Non-pigmented ciliary epithelial cell (primary cell): Measurements from ENCODE around the gene BCL11B.

Experiments
- DNase-seq: peaks from one replicate; pipeline ENCODE4 v3.0.0-alpha.2; 2010; ENCODE audit warnings: low read depth

The BCL11B gene

DNA sequence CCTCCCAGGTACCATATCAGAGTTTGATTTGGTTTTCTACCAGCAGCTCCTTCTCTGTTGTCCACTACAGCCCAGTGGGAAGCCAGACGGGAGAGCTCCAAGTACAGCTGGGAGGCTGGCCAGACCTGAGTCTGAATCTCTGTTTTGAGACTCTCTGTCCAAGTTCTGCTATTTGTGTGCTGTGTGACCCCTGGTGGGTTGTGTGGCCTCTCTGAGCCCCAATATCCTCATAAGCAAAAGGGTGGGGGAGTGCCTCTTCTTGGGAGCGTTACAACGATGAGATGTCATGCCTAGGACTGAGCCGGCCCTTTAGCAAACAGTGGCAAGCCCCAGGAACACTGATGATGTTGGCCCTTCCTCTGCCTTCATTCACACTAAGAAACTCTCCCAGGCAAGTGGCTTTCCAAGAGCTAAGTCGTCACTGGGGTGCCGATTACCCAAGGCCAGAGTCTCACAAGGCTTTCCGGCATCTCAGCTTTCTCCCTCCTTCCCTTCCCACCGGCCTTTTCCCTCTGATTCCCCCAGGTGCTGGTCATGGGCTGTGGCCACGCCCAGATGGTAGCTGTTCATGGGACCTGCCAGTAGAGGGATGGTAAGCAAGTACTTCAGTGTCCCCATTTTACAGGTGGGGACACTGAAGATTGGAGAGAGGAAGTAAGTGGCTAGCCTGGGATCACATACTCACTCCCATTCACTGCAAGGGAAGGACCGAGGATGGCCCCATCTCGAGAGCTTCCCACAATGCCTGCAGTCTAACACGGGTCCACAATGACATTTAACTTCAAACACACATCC, 47.7 kb downstream of the BCL11B start:
- no peak for DNase-seq

DNA sequence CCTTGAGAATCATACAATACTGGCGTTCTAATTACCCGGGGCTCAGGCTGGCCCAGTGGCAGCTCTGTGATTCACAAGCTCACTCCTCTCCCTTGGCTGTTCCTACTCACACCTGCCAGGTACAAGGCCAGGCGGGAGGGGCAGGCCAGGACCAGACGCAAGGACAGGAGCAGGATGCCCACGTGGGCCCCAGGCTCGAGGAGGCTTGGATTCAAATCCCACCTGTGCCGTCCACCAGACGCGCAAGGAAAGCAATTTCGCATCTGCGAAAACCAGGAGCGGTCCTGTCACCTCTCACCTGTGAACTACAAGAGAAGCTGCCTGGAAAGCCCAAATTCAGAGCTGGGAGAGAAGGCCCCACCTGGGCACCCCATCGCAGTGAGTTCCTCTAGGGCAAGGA, 50.6 kb downstream of the BCL11B start:
- no peak for DNase-seq

DNA sequence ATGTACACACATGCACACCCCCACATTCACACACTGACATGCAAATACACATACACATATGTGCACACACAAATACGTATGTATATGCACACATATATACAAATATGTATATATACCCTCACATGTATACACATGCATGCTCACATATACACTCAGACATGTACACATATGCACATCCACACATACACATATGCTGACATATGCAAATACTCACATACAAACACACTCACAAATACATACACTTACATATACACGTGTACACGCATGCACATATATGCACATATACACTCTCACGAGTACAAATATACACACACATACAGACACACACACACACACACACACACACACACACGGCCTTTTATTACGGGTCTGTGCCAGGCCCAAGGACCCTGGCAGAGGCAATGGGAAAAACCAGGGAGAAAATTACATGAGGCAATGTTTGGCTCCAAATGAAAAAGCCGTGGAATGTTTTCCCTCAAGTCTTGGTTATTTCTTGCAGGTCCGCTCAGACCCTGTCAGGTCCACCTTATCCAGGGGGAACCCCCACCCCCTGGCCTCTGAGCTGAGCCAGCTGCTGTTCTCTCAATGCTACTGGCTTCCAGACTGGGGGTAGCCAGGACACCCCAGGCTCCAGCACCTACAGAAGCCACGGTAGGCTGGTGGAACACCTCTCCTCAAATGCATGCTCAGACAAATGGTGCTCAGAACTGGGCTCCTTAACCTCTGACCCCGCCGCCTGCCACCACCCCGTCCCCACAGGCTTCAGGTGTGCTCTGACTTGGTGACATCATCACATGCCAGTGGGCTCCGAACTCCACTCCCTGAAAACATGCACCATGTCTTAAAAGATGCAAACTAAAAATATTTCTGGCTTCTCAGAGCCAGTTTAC, 54.7 kb downstream of the BCL11B start:
- DNase-seq, result no peak

DNA sequence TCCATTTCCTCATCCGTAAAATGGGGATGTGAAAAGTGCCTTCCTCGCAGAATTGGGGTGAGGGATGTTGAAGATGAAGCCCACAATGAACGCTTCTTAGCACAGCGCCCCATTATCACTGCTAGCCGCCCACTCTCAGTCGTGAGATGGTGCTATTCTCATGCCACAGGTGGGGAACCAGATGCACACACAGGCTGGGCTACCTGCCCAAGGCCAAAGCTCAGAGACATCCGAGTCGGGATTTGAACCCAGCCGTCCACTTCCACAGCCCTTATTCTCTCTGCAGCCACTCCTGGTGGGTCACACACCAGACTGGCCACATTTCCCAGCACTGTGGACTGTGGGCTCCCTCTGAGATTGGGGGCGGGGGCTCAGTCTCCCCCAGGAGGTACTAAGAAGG, 55.8 kb downstream of the BCL11B start:
- DNase-seq, result no peak

DNA sequence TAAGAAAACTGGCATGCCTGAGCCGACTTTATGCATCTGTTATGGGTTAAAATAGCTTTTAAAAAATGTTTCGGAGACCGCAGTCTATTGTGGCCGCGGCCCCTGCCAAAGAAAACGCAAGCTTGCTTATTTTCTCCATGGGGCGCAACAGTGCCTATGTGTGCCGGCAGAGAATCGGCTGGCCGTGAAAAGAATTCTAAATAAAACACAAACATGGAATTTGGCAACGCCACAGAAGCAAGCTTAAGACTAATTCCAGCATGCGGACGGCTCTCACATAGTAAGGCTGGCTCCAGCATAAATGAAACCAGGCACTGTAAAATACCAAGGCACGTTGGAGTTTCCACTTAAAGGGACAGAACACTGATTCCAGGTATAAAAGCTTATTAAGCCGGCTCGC, 56.7 kb downstream of the BCL11B start:
- DNase-seq, result peak; percentile 3

DNA sequence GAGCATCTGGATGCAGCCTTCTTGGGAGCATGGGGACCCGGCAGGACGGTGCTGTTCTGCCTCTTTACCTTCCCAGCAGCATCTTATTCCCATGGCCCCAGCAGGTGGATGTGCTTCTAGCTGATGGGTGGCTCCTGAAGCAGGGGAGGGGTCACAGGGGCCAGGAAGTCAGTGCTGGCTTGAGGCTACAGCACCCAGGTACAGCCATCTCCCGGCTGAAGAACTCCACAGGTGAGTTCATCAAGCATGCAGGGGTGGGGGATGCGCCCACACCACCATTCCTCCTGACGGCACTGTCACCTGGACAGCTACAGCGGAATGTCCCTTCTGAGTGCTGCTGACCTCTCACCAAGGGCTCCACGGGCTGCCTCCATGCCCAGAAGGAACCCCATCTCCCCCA, 57.3 kb downstream of the BCL11B start:
- DNase-seq, result no peak

DNA sequence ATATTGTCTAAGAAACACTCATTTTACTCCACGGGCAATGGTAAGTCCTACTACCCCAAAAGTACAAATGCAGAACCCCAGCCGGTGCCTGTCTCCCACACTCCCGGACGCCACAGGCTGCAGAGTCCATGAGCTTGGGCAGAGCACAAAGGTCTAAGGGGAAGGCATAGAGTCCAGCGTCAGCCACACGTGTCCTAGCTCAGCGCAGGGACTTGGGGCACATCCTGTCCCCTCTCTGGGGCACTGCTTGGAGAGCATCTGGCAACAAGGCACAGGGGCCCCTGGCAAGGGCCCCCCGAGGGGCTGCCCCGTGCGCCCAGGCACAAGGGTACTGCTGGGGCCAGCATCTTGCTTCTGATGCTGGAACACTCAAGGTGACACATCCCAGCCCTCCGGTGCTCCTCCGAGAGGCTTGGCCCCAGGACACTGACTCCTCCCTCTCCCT, 58.4 kb downstream of the BCL11B start:
- DNase-seq, result no peak

DNA sequence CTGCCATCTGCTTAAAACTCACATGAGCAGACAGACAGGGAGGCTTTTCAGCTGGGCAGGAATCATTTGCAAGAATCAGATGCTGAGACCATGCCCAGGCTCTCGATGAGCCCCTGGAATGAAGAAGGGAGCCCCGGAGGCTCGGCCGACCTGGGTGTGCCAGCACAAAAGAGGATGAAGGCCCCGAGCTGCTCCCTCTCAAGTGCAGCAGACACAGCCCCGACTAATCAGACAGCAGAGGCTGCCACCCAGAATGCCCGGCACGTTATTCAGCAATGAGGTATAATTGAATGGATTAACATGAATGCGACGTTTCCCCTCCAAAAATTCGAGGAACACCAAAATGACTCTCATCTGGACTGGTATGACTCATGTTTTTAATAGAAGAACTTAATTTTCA, 58.9 kb downstream of the BCL11B start:
- no peak for DNase-seq

DNA sequence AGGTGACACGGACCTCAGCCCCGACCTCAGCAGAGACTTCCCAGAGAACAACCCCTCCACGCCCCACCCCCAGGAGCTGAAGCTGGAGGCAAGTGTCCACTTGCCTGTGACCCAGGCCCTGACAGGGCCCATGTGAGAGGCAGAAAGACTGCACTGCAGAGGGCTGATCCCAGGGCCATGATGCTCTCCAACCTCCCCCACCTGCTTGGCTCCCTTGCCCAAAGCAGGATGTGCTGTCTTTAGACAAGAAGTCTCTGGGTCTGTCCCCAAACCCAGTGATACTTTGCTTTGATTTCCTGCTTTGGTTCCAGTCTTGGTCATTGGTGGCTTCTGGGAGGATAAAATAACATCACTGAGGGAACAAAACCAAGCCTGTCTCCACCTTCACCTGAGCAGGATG, 59.4 kb downstream of the BCL11B start:
- DNase-seq, result no peak

DNA sequence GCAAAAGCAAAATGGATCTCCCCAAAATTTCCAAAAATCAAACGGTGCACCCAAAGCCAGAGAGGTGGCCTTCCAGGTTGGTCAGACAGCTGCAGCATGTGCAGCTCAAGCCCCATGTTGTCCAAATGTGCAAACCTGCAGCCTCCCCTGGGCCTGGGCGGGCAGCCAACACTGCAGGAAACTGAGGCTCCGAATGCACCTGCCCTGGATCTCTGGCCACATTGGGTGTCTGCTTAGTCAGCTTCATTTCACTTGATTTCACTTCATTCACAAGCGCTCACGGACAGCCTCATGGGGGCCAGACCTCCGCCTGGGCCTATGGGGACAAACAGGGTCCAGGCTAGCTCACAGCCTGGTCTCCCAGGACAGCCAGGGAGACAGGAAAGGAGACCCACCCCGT, 59.8 kb downstream of the BCL11B start:
- no peak for DNase-seq

DNA sequence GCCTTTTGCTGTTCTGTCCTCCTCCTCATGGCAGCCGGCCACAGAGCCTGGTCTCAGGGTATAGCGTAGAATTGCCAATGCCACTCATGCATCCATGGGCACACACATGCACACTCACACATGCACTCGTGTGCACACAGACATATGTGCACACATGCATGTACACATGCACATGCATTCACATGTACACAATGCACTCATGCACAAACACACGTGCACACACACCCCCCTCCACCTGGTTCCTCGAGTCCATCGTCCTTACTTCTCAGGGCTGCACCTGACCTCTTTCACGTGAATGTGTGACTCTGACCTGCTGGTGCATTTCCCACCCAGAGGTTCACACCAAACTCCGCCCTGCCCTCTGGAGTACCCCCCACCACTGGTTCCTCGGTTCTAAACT, 60.6 kb downstream of the BCL11B start:
- no peak for DNase-seq

DNA sequence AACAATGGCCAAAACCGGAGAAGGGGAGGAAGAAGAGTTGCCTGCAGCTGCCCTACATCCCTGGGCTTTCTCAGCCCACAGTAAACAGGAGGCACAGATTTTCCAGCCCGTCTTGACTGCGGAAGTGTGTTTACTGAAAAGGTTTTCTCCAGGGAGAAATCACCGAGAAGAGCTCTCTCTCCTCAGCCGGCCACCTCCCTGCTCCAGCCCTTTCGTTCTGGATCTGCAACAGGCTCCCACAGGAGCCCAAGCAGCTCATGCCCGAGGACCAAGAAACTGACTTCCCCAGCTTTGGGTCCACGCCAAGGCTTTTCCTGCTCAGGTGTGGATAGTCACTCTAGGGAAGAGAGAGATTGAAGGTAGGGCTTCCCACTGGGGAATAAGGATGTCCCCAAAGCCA, 61.7 kb downstream of the BCL11B start:
- no peak for DNase-seq

DNA sequence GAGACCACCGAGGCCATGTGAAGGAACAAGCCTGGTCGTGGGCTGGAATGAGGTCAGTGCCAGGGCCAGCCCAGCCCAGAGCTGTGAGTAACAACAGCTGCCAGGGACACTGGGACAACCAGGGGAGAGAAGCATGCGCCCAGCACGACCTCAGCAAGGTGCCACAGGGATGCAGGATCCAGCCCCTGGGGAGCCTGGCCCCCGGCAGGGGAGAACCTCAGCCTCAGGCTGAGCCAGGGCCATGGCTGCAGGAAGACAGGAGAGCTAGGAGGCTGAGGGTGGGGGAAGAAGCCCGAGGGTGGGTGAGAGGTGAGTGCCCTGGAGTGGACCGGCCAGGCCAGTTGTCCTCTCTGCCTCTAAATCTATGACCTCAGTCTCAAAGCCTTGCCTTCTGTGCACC, 62.6 kb downstream of the BCL11B start:
- DNase-seq, result no peak

DNA sequence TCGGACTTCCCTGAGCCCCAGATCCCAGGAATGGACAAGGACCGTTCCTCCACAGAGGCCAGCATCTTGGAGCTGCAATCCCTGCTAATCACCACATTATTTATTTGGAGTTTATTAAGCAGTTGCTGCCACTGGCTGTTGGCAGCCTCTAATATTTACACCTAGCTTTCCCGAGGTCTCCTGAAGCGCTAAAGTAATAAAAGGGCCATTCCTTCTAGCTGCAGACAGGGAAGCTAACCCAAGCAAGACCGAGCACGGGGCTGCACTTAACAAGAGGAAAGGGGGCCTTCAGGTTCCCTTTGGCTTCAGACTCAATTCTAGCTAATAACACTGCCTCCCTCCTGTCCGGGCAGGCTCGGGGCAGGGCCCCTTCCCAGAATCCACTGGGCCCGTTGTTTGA, 63.7 kb downstream of the BCL11B start:
- no peak for DNase-seq

DNA sequence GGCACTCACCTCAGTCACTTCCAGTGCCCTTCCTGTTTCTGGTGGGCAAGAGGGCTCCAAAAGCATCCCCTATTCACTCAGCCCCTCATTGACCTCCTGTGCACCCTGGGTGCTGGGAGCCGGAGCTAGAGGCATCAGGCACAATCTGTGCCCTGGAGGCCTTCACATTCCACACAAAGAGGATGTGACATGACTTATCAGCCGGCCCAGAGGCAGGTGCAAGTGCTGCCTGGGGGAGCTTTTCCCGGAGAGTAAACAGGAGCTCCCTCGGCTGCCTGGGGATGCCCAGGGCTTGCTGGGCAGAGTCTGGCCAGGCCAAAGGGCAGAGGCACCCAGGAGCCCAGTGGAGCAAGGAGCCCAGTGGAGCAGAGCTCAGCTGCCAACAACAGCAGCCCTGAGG, 64.5 kb downstream of the BCL11B start:
- no peak for DNase-seq

DNA sequence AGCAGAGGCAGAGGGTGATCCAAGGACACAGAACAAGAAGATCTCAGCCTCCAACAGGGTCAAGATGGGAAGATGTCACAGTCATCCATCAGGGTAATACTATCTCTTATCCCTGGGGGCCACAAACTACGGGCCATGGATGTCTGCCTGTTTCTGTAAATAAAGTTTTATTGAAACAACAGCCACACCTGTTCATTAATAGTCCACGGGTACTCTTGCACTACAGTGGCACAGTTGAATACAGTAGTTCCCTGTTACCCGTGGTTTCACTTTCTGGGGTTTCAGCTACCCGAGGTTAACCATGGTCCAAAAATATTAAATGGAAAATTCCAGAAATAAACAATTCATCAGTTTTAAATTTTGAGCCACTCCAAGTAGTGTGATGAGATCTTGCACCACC, 65.9 kb downstream of the BCL11B start:
- no peak for DNase-seq

DNA sequence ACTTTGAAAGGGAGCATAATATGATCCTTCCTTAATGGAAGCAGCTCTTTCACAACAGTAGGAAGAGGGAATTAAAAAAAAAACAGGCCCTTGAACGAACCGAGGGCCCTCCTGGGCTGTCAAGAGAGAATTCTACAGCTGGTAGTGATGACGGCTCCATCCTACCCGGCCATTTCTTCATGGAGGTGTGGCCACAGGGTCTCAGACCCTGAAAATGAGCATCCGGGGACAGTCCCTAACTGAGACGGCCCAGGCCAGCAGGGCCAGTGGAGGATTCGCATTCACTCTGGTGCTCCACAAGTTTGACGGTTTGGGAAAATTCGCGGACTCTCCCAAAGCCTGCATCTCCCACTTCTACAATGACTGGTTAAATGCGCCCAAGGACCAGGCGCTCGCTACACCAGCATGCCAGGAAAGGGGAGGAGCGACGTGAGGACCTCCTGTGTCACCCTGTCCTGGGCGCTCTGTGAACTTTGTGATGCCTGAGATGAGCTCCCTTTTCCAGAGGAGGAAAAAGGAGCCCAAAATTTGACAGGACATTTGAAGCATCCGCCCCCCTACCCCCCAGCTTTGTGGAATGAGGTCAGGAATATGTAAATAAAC, 66.8 kb downstream of the BCL11B start:
- no peak for DNase-seq

DNA sequence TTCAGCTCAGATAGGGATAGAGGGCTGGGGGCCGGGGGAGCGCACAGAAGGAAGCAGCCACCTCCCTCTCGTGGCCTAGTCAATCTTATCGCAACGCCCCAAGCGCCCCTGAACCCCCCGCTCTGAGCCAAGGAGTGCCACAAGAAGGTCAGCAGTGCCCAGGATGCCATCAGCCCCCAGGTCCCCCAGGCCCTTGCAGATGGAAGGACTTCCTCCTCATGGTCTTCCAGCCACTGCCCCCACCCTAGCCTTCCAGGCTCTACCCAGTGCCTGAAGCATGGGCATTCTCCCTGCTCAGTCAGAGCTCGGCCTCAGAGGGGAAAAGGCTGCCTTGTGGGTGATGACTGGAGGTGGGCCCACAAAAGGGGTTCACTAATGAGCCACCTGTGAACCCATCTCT, 68.2 kb downstream of the BCL11B start:
- DNase-seq, result no peak

DNA sequence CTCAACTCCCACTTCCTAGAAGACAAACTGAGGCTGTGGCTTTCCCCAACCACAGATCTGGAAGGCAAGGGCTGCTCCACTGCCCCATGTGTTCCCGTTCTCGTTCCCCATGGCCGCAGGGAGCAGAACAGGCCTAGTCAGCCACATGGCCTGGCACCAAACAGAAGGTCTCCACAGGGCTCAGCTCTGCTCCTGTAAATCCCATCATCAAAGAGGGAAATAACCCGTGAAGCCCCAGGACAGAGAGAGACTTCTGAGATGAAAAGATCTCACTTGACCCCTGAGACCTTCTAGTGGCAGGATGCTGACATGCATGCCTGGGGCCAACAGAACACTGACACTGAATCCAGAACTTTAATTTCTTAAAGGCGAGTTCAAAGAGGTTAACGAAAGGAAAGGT, 68.9 kb downstream of the BCL11B start:
- DNase-seq, result no peak

DNA sequence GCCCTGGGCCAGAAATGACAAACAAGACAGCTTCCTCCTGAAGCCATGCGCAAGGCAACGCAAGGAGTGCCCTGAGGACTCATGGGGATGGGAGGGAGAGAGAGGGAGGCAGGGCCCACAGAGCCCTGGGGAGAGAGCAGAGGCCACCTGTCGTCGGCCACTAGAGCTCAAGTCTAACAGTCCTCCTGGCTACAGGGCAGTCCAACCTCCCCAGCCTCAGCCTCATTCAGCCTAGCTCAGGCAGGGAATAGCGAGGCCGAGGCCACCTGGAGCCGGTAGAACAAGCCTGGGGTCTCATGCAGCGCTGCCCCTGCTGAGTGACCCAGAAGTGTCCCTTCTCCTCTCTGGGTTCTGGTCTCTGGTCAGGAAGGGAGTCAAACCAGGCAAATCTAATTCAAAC, 69.5 kb downstream of the BCL11B start:
- DNase-seq, result no peak

DNA sequence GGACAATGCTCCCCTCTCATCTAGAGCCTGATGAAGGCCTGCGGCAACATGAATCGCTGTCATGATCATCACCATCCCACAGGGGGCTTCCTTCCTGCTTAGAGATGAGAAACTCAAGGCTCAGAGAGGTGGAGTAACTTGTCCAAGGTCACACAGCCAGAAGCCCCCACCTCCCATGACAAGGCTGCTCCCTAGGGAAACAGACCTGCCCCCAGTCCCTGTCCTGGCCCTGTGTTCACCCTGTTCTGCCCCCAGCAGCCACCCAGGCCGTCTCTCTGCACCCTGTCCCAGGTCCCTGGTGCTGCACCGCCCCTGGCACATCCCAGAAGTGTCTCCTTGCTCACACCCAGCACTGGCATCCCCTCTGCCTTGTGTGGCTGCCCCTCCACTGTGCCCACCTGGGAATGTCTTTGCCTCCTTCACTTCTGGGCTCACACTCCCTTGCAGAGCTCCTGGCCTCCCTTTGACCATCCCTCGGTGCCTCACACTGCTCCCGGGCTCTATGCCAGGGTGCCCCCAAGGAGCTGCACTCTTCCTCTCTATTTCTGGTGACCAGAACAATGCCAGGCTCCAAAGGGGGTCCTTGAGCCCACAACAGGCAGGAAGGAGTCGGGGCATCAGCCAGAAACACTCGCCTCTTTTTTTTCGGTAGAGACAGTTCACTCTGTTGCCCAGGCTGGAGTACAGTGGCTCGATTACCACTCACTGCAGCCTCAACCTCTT, 70.5 kb downstream of the BCL11B start:
- DNase-seq, result no peak

DNA sequence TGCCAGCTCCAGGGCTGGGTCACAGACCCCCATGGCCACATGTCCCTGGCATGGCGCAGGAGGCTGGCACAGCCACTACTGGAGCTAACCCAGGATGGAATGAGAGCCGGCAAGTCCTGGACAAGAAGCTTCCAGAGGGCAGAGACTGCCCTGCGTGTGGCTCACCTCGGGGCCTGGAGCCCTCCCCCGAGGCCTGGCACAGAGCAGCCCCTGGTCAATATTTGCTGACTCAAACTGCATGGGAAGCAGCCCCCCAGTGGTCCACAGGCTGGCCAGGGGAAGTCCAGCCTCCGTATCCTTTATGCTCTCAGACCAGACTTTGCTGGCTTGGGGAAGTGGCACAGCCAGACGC, 71.4 kb downstream of the BCL11B start:
- DNase-seq, result no peak
